Heart left ventricle (tissue), 16 donors: Measurements from ENCODE around the gene TRAPPC5. TPM values are rescaled to one million over a fixed set of nuclear protein-coding genes. Genes with fewer than 3 reads are reported as not detected.

Experiments
- ATAC-seq, 4 donors: fragments of 200-7000 bp; cut with Tn5 transposase; one replicate each; pipeline ENCODE4 v1.9.1; 2020 to 2022; ENCODE audit warnings: moderate library complexity in 4 of 4, mild to moderate bottlenecking in 3 of 4, moderate number of reproducible peaks in 1 of 4
- DNase-seq, 5 donors: peaks; one replicate each; pipeline ENCODE4 v3.0.0-alpha.2; 2020
- H3K27ac ChIP-seq, 12 donors: fragments of 200-600 bp; sonication (generic) in 4 of 12; one replicate each; pipeline versions ENCODE4 v1.5.0 to v1.8.0; 2016 to 2022; ENCODE audit warnings: mild to moderate bottlenecking in 2 of 12
- H3K27me3 ChIP-seq, 9 donors: fragments of 200-600 bp; sonication (generic) in 2 of 9; one replicate each; pipeline versions ENCODE4 v1.5.1 to v1.8.0; 2016 to 2022; ENCODE audit warnings: mild to moderate bottlenecking in 3 of 9
- H3K36me3 ChIP-seq, 9 donors: fragments of 200-600 bp; sonication (generic) in 2 of 9; one replicate each; pipeline versions ENCODE4 v1.5.0 to v1.8.0; 2018 to 2022; ENCODE audit warnings: mild to moderate bottlenecking in 2 of 9
- H3K4me1 ChIP-seq, 12 donors: fragments of 200-600 bp; sonication (generic) in 4 of 12; one replicate each; pipeline versions ENCODE4 v1.5.0 to v1.8.0; 2016 to 2022; ENCODE audit warnings: mild to moderate bottlenecking in 3 of 12
- H3K4me3 ChIP-seq, 12 donors: fragments of 200-600 bp; sonication (generic) in 4 of 12; one replicate each; pipeline versions ENCODE4 v1.5.0 to v1.8.0; 2017 to 2022; ENCODE audit warnings: mild to moderate bottlenecking in 9 of 12, moderate library complexity in 4 of 12
- H3K9me3 ChIP-seq, 12 donors: fragments of 200-600 bp; sonication (generic) in 4 of 12; one replicate each; pipeline versions ENCODE4 v1.5.0 to v1.8.0; 2016 to 2022; ENCODE audit warnings: mild to moderate bottlenecking in 1 of 12
- POLR2A ChIP-seq, 2 donors: fragments of 450-650 bp; IDR thresholded peaks; one replicate each; pipeline ENCODE4 v1.6.1; 2017; ENCODE audit warnings: antibody characterized with exemption in 2 of 2, mild to moderate bottlenecking in 2 of 2, moderate library complexity in 2 of 2
- WGBS, 4 donors: extraction: QIAGEN DNeasy Blood & Tissue Kit in 2 of 4; methylation state at CpG; one replicate each; pipeline versions ENCODE4 v1.1.5 to v1.1.7; 2013 to 2018; 5-methylcytosine and 5-hydroxymethylcytosine counted together
- intact Hi-C, 10 donors: fragments of 100-400 bp; cut with DNase I; formaldehyde crosslinking; loops; one replicate each; pipeline versions ENCODE4 v1.11.1 to v1.14.2; 2022
- polyA plus RNA-seq, 2 donors: library from polyadenylated mRNA; stranded (reverse); fragments of 200-250 nt; gene quantifications; one replicate each; pipeline ENCODE4 v1.2.3, GENCODE V29; 2013
- total RNA-seq, 9 donors: library from RNA; depleted of rRNA in 2 of 9; stranded (reverse); fragments of >200 nt in 2 of 9; fragmentation: NEBNext Ultra II Directional in 3 of 9; extraction: Animal tissue kit (Norgen Biotek cat#: 25700) in 3 of 9; gene quantifications; one replicate each; pipeline versions ENCODE4 v1.1.0 to v1.2.4, GENCODE V29; 2016 to 2023
- TF ChIP-seq, protein P1 (sequence below), 12 donors: fragments of 200-600 bp; sonication (generic) in 4 of 12; IDR thresholded peaks; one replicate each; pipeline versions ENCODE4 v1.5.0 to v1.8.0; 2018 to 2022; ENCODE audit warnings: antibody characterized with exemption in 12 of 12, mild to moderate bottlenecking in 5 of 12
- donor health status: ischemic (EF 13 %, LVEDD 7.1; RV severe dilation, severe dysfunction).
- donor health status: healthy with polysubstance abuse.
- donor health status: DM: no; HTN: yes; CAD: no.
- donor health status: DM: no; HTN: no; CAD: no.
- donor health status: ischemic (EF 25% LVEDD 6.9; RV normal size, moderate dysfunction).
- donor health status: ischemic (EF 25% LVEDD 5.7; RV mildly dilated, moderate dysfunction).
- donor health status: healthy.
- donor health status: DM: yes; HTN: yes; CAD: no.
- donor health status: ischemic (EF 35%, LVEDD 5.7; RV mildly dilated, moderate dysfunction).
- donor health status: nonischemic (EF 11% LVEDD 7.7; RV severe dilation, severe dysfunction).
- donor health status: DM: yes; HTN: yes; CAD: no.
- donor health status: PGD.
- donor health status: ischemic (EF 29% LVEDD 5.4; RV normal size, mild dysfunction).
- donor health status: nonischemic (EF 23%, LVEDD 6.1; RV moderate dilation, normal function).

TRAPPC5 gene
- total and polyA plus RNA-seq, 11 donors = 60.1 to 170 (median 96.9) TPM

DNA sequence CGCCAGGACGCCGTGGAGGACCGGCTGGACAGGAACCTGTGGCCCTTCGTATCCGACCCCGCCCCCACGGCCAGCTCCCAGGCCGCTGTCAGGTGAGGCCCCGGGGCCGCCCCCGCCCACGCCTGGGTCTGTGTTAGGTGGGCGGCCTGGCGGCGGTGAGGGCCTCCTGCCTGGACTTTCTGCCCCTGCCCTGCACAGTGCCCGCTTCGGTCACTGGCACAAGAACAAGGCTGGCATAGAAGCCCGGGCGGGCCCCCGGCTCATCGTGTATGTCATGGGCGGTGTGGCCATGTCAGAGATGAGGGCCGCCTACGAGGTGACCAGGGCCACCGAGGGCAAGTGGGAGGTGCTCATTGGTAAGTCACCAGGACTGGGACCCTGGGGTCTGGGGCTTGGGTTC, 33.5 kb upstream of the TRAPPC5 start:
- TF ChIP-seq POLR2A (IDR thresholded peaks at IDR 0.05) = no peak
- TF ChIP-seq, protein P1, sequence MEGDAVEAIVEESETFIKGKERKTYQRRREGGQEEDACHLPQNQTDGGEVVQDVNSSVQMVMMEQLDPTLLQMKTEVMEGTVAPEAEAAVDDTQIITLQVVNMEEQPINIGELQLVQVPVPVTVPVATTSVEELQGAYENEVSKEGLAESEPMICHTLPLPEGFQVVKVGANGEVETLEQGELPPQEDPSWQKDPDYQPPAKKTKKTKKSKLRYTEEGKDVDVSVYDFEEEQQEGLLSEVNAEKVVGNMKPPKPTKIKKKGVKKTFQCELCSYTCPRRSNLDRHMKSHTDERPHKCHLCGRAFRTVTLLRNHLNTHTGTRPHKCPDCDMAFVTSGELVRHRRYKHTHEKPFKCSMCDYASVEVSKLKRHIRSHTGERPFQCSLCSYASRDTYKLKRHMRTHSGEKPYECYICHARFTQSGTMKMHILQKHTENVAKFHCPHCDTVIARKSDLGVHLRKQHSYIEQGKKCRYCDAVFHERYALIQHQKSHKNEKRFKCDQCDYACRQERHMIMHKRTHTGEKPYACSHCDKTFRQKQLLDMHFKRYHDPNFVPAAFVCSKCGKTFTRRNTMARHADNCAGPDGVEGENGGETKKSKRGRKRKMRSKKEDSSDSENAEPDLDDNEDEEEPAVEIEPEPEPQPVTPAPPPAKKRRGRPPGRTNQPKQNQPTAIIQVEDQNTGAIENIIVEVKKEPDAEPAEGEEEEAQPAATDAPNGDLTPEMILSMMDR (IDR thresholded peaks at IDR 0.05) = no peak
- WGBS, 4 donors = 89 to 95% (median 91%) methylated on average over 16 to 26 of the region's 26 CpGs
- Histone ChIP-seq H3K4me3 (no peak overlapping the region), H3K9me3 (no peaks in the 10 kb centered on the region), H3K27ac (no peak overlapping the region), H3K4me1 (peaks cover 0 to 15% (median 0%) of the 10 kb centered on the region in 12 donors), H3K36me3 (peaks cover 0 to 11% (median 0%) of the 10 kb centered on the region in 9 donors), H3K27me3 (peaks cover 0 to 15% (median 0%) of the 10 kb centered on the region in 9 donors)
- DNase-seq = no peak
- ATAC-seq = no peak
- intact Hi-C loops = no loop called here

- Histone ChIP-seq H3K27ac (no peak overlapping the region), H3K36me3 (peaks cover 0 to 11% (median 0%) of the 10 kb centered on the region in 9 donors), H3K27me3 (peaks cover 0 to 15% (median 0%) of the 10 kb centered on the region in 9 donors), H3K4me1 (peaks cover 0 to 19% (median 0%) of the 10 kb centered on the region in 12 donors), H3K4me3 (no peak overlapping the region), H3K9me3 (no peaks in the 10 kb centered on the region)
- WGBS, 4 donors = 61 to 65% (median 63%) methylated on average over 14 to 15 of the region's 15 CpGs
- intact Hi-C loops = no loop called here
- DNase-seq = no peak
- TF ChIP-seq, protein P1 (IDR thresholded peaks at IDR 0.05) = no peak
- TF ChIP-seq POLR2A (IDR thresholded peaks at IDR 0.05) = no peak
- peak in 2 of 4 donors; percentile 32 to 41 for ATAC-seq
These were observed 32.2 kb upstream of the TRAPPC5 start for GRCh38 chr19:7648265-7649014.

DNA sequence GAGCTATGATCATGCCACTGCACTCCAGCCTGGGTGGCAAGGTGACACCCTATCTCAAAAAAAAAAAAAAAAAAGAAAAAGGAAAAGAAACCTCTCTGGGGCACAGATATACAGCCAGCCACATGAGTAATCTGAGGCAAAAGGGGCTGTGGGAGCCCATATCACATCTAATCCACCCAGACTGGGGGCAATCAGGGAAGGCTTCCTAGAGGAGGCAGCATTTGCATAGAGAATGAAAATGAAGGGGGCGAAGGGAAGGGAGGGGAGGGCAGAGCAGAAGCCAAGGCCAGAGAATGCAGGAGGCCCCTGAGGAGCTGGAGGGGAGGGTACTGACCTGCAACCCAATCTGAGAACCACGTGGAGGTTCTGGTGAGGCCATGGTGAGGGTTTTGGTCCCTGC, 30.5 kb upstream of the TRAPPC5 start:
- TF ChIP-seq POLR2A (IDR thresholded peaks at IDR 0.05) = no peak
- TF ChIP-seq, protein P1 (IDR thresholded peaks at IDR 0.05) = no peak
- H3K4me3 ChIP-seq = no peak overlapping the region
- intact Hi-C loops = loop anchor here in 7 of 10 donors (5.0 to 10.0 kb wide), 6 partner anchors 145 to 602 kb away; partner anchors contain the start of gene MAP2K7 (in 1 of the 7)
- peaks cover 0 to 15% (median 0%) of the 10 kb centered on the region in 9 donors for H3K27me3 ChIP-seq
- no peaks in the 10 kb centered on the region for H3K9me3 ChIP-seq
- WGBS, 4 donors = 27 to 57% (median 37%) methylated on average over 2 of the region's 2 CpGs
- DNase-seq (no peak), ATAC-seq (no peak)
- no peak overlapping the region for H3K27ac ChIP-seq
- peaks cover 0 to 11% (median 0%) of the 10 kb centered on the region in 9 donors for H3K36me3 ChIP-seq
- H3K4me1 ChIP-seq = peaks cover 0 to 11% (median 0%) of the 10 kb centered on the region in 12 donors

- H3K9me3 ChIP-seq = no peaks in the 10 kb centered on the region
- TF ChIP-seq POLR2A (IDR thresholded peaks at IDR 0.05) = no peak
- TF ChIP-seq, protein P1 (IDR thresholded peaks at IDR 0.05) = peak; percentile 96 to 99 (median 98)
- intact Hi-C loops = loop anchor here in 8 of 10 donors (1.0 to 10.0 kb wide), 9 partner anchors 27 to 600 kb away; partner anchors contain the start of genes TRAPPC5 (in 3 of the 8) and MAP2K7 (in 1 of the 8)
- peak overlapping the region in 2 of 12 donors; percentile 23 to 51 for H3K27ac ChIP-seq
- H3K4me1 ChIP-seq = peaks cover 0 to 18% (median 0%) of the 10 kb centered on the region in 12 donors
- peak overlapping the region in 9 of 12 donors; percentile 16 to 42 (median 25) for H3K4me3 ChIP-seq
- 4 to 7% (median 5%) methylated on average over 28 of the region's 28 CpGs for WGBS, 4 donors
- H3K27me3 ChIP-seq = peaks cover 0 to 6% (median 0%) of the 10 kb centered on the region in 9 donors
- peaks cover 0 to 2% (median 0%) of the 10 kb centered on the region in 9 donors for H3K36me3 ChIP-seq
- DNase-seq (peak; percentile 74 to 92 (median 80)), ATAC-seq (peak; percentile 58 to 88 (median 82))
These were observed 28.5 kb upstream of the TRAPPC5 start for GRCh38 chr19:7652061-7652641.
